Neural progenitor cell (in vitro differentiated cells): ENCODE results near the gene SMYD2. TPM values are rescaled to one million over a fixed set of nuclear protein-coding genes. Genes with fewer than 3 reads are reported as not detected.

Source experiments
- DNase-seq: peaks from one replicate; pipeline ENCODE4 v3.0.0-alpha.2; 2016; ENCODE audit warnings: low spot score
- H2AFZ ChIP-seq: fragments of 200-600 bp; sonication (generic); replicated peaks from 2 replicates; pipeline ENCODE4 v1.6.1; 2016; ENCODE audit warnings: antibody characterized with exemption
- H3F3A ChIP-seq: fragments of 200-600 bp; sonication (generic); 2 replicates; pipeline ENCODE4 v1.6.1; 2016; ENCODE audit warnings: antibody characterized with exemption, low read depth
- H3K27ac ChIP-seq: fragments of 200-600 bp; sonication (generic); 2 replicates; pipeline ENCODE4 v1.5.1; 2016; ENCODE audit warnings: mild to moderate bottlenecking
- H3K27me3 ChIP-seq: fragments of 200-600 bp; sonication (generic); 2 replicates; pipeline ENCODE4 v1.6.1; 2016; ENCODE audit warnings: mild to moderate bottlenecking, moderate library complexity
- H3K36me3 ChIP-seq: fragments of 200-600 bp; sonication (generic); 2 replicates; pipeline ENCODE4 v1.5.1; 2016
- H3K4me1 ChIP-seq: fragments of 200-600 bp; sonication (generic); 2 replicates; pipeline ENCODE4 v1.6.1; 2016; ENCODE audit warnings: mixed run types
- H3K4me2 ChIP-seq: fragments of 200-600 bp; sonication (generic); 2 replicates; pipeline ENCODE4 v1.6.1; 2016
- H3K4me3 ChIP-seq: fragments of 200-600 bp; sonication (generic); 2 replicates; pipeline ENCODE4 v1.5.1; 2016
- H3K79me2 ChIP-seq: fragments of 200-600 bp; sonication (generic); 2 replicates; pipeline ENCODE4 v1.6.1; 2016; ENCODE audit warnings: low read depth
- H3K9ac ChIP-seq: fragments of 200-600 bp; sonication (generic); 2 replicates; pipeline ENCODE4 v1.6.1; 2016
- H3K9me3 ChIP-seq: fragments of 200-600 bp; sonication (generic); 2 replicates; pipeline ENCODE4 v1.5.1; 2016; ENCODE audit warnings: low read depth
- H4K20me1 ChIP-seq: fragments of 200-600 bp; sonication (generic); 2 replicates; pipeline ENCODE4 v1.6.1; 2016; ENCODE audit warnings: low read depth
- H3K27ac Mint-ChIP-seq: 3 replicates; pipeline ENCODE4 v1.8.0; 2021; ENCODE audit warnings: mixed read lengths
- H3K27me3 Mint-ChIP-seq: 2 replicates; pipeline ENCODE4 v1.8.0; 2022; ENCODE audit warnings: low read depth, mild to moderate bottlenecking, inconsistent platforms, moderate library complexity, mixed read lengths; ENCODE audit not compliant: insufficient read depth
- H3K36me3 Mint-ChIP-seq: 3 replicates; pipeline ENCODE4 v1.8.0; 2021; ENCODE audit warnings: mixed read lengths
- H3K4me1 Mint-ChIP-seq: 3 replicates; pipeline ENCODE4 v1.8.0; 2021; ENCODE audit warnings: mixed read lengths
- H3K4me3 Mint-ChIP-seq: 3 replicates; pipeline ENCODE4 v1.8.0; 2021; ENCODE audit warnings: mild to moderate bottlenecking, moderate library complexity, mixed read lengths
- H3K9me3 Mint-ChIP-seq: 3 replicates; pipeline ENCODE4 v1.8.0; 2020; ENCODE audit warnings: mixed read lengths
- CTCF ChIP-seq: fragments of 200-600 bp; sonication (generic); IDR thresholded peaks from 2 replicates; pipeline ENCODE4 v1.5.1; 2017; ENCODE audit warnings: antibody characterized with exemption, mild to moderate bottlenecking
- EZH2 ChIP-seq: fragments of 200-600 bp; sonication (generic); IDR thresholded peaks from 2 replicates; pipeline ENCODE4 v1.6.1; 2017; ENCODE audit warnings: antibody characterized with exemption, mild to moderate bottlenecking, moderate library complexity
- EZH2phosphoT487 ChIP-seq: fragments of 200-600 bp; sonication (generic); IDR thresholded peaks from 2 replicates; pipeline ENCODE4 v1.6.1; 2017; ENCODE audit warnings: antibody characterized with exemption
- total RNA-seq: library from RNA; depleted of rRNA; stranded (reverse); fragments of >200 nt; gene quantifications from 2 replicates; pipeline ENCODE4 v1.2.3, GENCODE V29; 2015; ENCODE audit warnings: low replicate concordance

The SMYD2 gene
- total RNA-seq, 1 donor from 2014 or later: 20.5 TPM

- Histone ChIP-seq H3F3A (peaks cover 5% of the 10 kb centered on the region), H3K4me1 (peaks cover 18% of the 10 kb centered on the region), H3K27me3 (no peaks in the 10 kb centered on the region), H4K20me1 (no peaks in the 10 kb centered on the region), H2AFZ (no peak overlapping the region), H3K4me2 (no peak overlapping the region), H3K79me2 (no peaks in the 10 kb centered on the region), H3K4me3 (no peak overlapping the region), H3K9ac (no peak overlapping the region), H3K36me3 (no peaks in the 10 kb centered on the region), H3K27ac (no peak overlapping the region), H3K9me3 (no peaks in the 10 kb centered on the region)
- no peak for DNase-seq
- Mint-ChIP-seq H3K27me3 (peaks cover 2% of the 10 kb centered on the region), H3K4me1 (peaks cover 13% of the 10 kb centered on the region), H3K9me3 (no peaks in the 10 kb centered on the region), H3K4me3 (no peak overlapping the region), H3K27ac (no peak overlapping the region), H3K36me3 (peaks cover 3% of the 10 kb centered on the region)
- TF ChIP-seq EZH2phosphoT487: no peak
- TF ChIP-seq CTCF: no peak
- no peak for TF ChIP-seq EZH2
Measured at GRCh38 chr1:214335567-214335966, 54.6 kb downstream of the SMYD2 start.

GRCh38 chr1:214337015-214337414 lies 56.1 kb downstream of the SMYD2 start:
- H3K9me3 Mint-ChIP-seq: no peaks in the 10 kb centered on the region
- H3K9ac ChIP-seq: no peak overlapping the region
- no peak overlapping the region for H3K4me3 ChIP-seq
- H3K27ac Mint-ChIP-seq: peak overlapping the region; percentile 82
- peaks cover 5% of the 10 kb centered on the region for H3F3A ChIP-seq
- H3K4me2 ChIP-seq: no peak overlapping the region
- peaks cover 18% of the 10 kb centered on the region for H3K4me1 ChIP-seq
- H3K79me2 ChIP-seq: no peaks in the 10 kb centered on the region
- H3K9me3 ChIP-seq: no peaks in the 10 kb centered on the region
- H3K27me3 ChIP-seq: no peaks in the 10 kb centered on the region
- H3K36me3 ChIP-seq: no peaks in the 10 kb centered on the region
- H4K20me1 ChIP-seq: no peaks in the 10 kb centered on the region
- peaks cover 7% of the 10 kb centered on the region for H3K27me3 Mint-ChIP-seq
- peaks cover 13% of the 10 kb centered on the region for H3K4me1 Mint-ChIP-seq
- H3K36me3 Mint-ChIP-seq: peaks cover 9% of the 10 kb centered on the region
- DNase-seq: no peak
- H3K27ac ChIP-seq: no peak overlapping the region
- no peak overlapping the region for H2AFZ ChIP-seq
- no peak overlapping the region for H3K4me3 Mint-ChIP-seq
- no peak for TF ChIP-seq EZH2phosphoT487
- TF ChIP-seq CTCF: no peak
- TF ChIP-seq EZH2: no peak

GRCh38 chr1:214337511-214337910 lies 56.6 kb downstream of the SMYD2 start:
- no peaks in the 10 kb centered on the region for H3K27me3 ChIP-seq
- peak overlapping the region; percentile 30 for H2AFZ ChIP-seq
- H3K4me3 ChIP-seq: no peak overlapping the region
- Mint-ChIP-seq H3K27ac (peak overlapping the region; percentile 82), H3K4me3 (no peak overlapping the region), H3K27me3 (peaks cover 7% of the 10 kb centered on the region), H3K9me3 (no peaks in the 10 kb centered on the region), H3K36me3 (peaks cover 13% of the 10 kb centered on the region), H3K4me1 (peaks cover 17% of the 10 kb centered on the region)
- H3K79me2 ChIP-seq: no peaks in the 10 kb centered on the region
- DNase-seq: peak; percentile 29
- no peaks in the 10 kb centered on the region for H3K36me3 ChIP-seq
- H3K9me3 ChIP-seq: no peaks in the 10 kb centered on the region
- no peaks in the 10 kb centered on the region for H4K20me1 ChIP-seq
- no peak overlapping the region for H3K4me2 ChIP-seq
- peaks cover 5% of the 10 kb centered on the region for H3F3A ChIP-seq
- H3K9ac ChIP-seq: no peak overlapping the region
- no peak overlapping the region for H3K27ac ChIP-seq
- peaks cover 18% of the 10 kb centered on the region for H3K4me1 ChIP-seq
- no peak for TF ChIP-seq CTCF
- no peak for TF ChIP-seq EZH2
- no peak for TF ChIP-seq EZH2phosphoT487

- Histone ChIP-seq H3K4me1 (peaks cover 15% of the 10 kb centered on the region), H3F3A (peaks cover 3% of the 10 kb centered on the region), H2AFZ (no peak overlapping the region), H3K9ac (no peak overlapping the region), H4K20me1 (no peaks in the 10 kb centered on the region), H3K27ac (no peak overlapping the region), H3K36me3 (no peaks in the 10 kb centered on the region), H3K4me3 (no peak overlapping the region), H3K27me3 (no peaks in the 10 kb centered on the region), H3K4me2 (no peak overlapping the region), H3K79me2 (no peaks in the 10 kb centered on the region), H3K9me3 (no peaks in the 10 kb centered on the region)
- no peak for DNase-seq
- TF ChIP-seq CTCF (no peak), EZH2phosphoT487 (no peak), EZH2 (no peak)
- peaks cover 15% of the 10 kb centered on the region for H3K36me3 Mint-ChIP-seq
- peaks cover 6% of the 10 kb centered on the region for H3K27me3 Mint-ChIP-seq
- no peaks in the 10 kb centered on the region for H3K9me3 Mint-ChIP-seq
- H3K27ac Mint-ChIP-seq: no peak overlapping the region
- peaks cover 22% of the 10 kb centered on the region for H3K4me1 Mint-ChIP-seq
- no peak overlapping the region for H3K4me3 Mint-ChIP-seq
Measured at GRCh38 chr1:214338212-214338611, 57.3 kb downstream of the SMYD2 start.
